Motor neuron (in vitro differentiated cells): ENCODE measurements around the gene LEPR. TPM values are rescaled to one million over a fixed set of nuclear protein-coding genes. Genes with fewer than 3 reads are reported as not detected.
A peak's percentile ranks its signal among the peaks of the same experiment; 100 is the strongest.

Experiments
- ATAC-seq, 8 experiments: fragments of 200-7000 bp; cut with Tn5 transposase; replicated peaks in 6 of 8; 2 replicates each; pipeline ENCODE4 v1.8.0; 2021; ENCODE audit warnings: mild to moderate bottlenecking in 8 of 8, moderate library complexity in 8 of 8
- H3K27ac ChIP-seq, 2 donors: fragments of 250-450 bp; sonication (Bioruptor Pico); 2 replicates each; pipeline ENCODE4 v1.9.0; 2021; ENCODE audit warnings: antibody characterized with exemption in 2 of 2, mild to moderate bottlenecking in 2 of 2, moderate library complexity in 1 of 2
- H3K4me1 ChIP-seq, 2 donors: fragments of 250-450 bp; sonication (Bioruptor Pico); replicated peaks in 1 of 2; 2 replicates each; pipeline ENCODE4 v1.6.1; 2021; ENCODE audit warnings: antibody characterized with exemption in 2 of 2, mild to moderate bottlenecking in 2 of 2, moderate library complexity in 1 of 2
- H3K4me3 ChIP-seq, 5 donors: fragments of 250-450 bp; sonication (Bioruptor Pico); 2 replicates each; pipeline ENCODE4 v1.9.0; 2021; ENCODE audit warnings: antibody characterized with exemption in 5 of 5, mild to moderate bottlenecking in 5 of 5, moderate library complexity in 4 of 5
- WGBS, 10 experiments: fragments of 450-650 bp; shearing (Covaris generic); methylation state at CpG; one replicate each; pipeline ENCODE4 v1.0.0; 2022; 5-methylcytosine and 5-hydroxymethylcytosine counted together
- in situ Hi-C, 9 experiments: fragments of 400-800 bp; cut with MboI; loops; one replicate each; pipeline ENCODE4 v1.15.0; 2021; ENCODE audit warnings: low sequenced_read_pairs in 9 of 9, low pct_unique_long_range_greater_than_20kb in 2 of 9; ENCODE audit not compliant: unreplicated experiment in 9 of 9
- total RNA-seq, 8 experiments: library from RNA; unstranded; fragments of 300-600 nt; gene quantifications; 2 replicates each; pipeline versions ENCODE4 v1.2.3 to v1.2.4, GENCODE V29; 2022

LEPR gene
- total RNA-seq, 8 experiments from 2014 or later, result 1.7 to 12.3 (median 5.0) TPM

DNA sequence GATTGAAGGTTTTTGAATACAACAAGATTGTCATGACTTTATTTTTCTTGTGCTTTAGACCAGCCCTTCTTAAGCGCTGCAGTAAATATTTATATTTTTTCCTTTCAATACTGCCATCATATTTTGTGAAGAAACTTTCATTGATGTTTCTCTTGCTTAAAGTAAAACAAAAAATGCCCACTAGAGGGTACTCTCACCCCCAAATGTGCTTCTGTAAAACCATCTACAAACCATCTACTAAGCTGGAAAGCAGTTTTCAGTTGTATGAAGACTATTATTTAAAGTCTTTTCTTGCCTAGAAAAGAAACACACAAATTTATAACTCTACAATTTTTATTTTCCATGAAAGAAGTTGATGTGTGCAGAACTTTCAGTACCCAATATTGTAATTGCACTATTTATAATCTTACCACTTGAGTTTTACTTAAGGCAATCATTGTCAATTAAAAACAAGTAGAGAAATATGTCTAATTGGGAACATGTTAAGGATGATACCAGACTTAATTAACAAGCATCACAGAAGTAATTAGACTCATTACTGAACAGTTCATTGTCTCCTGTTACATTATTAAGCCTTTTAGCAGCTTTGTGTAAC lies 10.7 kb downstream of the LEPR start:
- no peak overlapping the region for H3K27ac ChIP-seq
- no peaks in the 10 kb centered on the region for H3K4me1 ChIP-seq
- H3K4me3 ChIP-seq, result no peak overlapping the region
- in situ Hi-C loops, result loop anchor here in 5 of 9 experiments (10.0 to 25.0 kb wide), 4 partner anchors 231 to 506 kb away; no protein-coding TSS in a partner anchor
- ATAC-seq, result peak in 2 of 8 experiments; percentile 28 to 45
- WGBS, 10 experiments, result 0 to 33% (median 6%) methylated on average over 1 of the region's 1 CpG

DNA sequence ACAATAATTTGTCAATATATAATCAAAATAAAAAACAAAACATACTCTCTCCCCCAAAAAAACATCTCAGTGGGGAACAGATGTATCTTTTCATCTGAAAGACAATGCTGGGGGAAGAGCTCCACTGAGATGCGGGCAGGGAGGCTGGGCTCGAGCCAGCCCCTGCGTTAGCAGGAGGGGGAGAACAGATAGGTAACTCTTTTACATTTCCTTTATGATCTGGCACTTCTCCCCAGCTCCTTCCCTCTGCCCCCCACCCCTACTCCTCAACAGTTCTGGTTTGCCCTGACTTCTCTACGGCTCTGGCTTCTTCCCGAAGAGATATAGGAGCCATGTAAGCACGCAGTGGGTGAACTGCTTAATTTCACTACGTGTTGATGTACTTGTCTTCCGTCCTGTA lies 12.4 kb downstream of the LEPR start:
- H3K27ac ChIP-seq, result no peak overlapping the region
- in situ Hi-C loops, result loop anchor here in 5 of 9 experiments (10.0 to 25.0 kb wide), 4 partner anchors 229 to 504 kb away; no protein-coding TSS in a partner anchor
- WGBS, 10 experiments, result 42 to 100% (median 53%) methylated on average over 1 to 8 of the region's 8 CpGs; no CpG with 5 or more reads in 1 of the 10 experiments

DNA sequence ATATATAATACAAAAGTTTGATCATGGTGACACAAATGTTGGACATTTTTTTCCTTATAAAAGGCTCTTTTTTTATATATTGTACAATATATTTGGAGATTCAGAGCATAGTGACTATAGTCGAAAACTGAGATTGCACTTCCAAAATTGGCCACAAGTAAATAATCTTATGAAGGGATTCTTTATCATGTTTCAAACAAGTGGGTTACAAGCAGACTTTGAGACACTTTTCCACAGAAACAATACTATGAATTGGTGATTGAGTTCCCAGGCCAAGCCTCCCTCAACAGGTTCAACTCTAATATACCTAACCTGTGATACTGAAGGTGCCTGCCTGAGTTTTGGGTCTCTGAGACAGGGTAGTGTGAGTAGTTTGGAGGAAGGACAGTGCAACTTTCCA lies 13.8 kb downstream of the LEPR start:
- H3K4me3 ChIP-seq, result no peak overlapping the region
- 86 to 100% (median 100%) methylated on average over 1 of the region's 1 CpG; no CpG with 5 or more reads in 2 of the 10 experiments for WGBS, 10 experiments
- H3K27ac ChIP-seq, result no peak overlapping the region
- no peaks in the 10 kb centered on the region for H3K4me1 ChIP-seq
- in situ Hi-C loops, result loop anchor here in 5 of 9 experiments (10.0 to 25.0 kb wide), 4 partner anchors 228 to 503 kb away; no protein-coding TSS in a partner anchor
- ATAC-seq, result no peak

More for the DNA sequence above, 12.4 kb downstream of the LEPR start:
- Histone ChIP-seq H3K4me1 (no peaks in the 10 kb centered on the region), H3K4me3 (no peak overlapping the region)
- no peak for ATAC-seq

DNA sequence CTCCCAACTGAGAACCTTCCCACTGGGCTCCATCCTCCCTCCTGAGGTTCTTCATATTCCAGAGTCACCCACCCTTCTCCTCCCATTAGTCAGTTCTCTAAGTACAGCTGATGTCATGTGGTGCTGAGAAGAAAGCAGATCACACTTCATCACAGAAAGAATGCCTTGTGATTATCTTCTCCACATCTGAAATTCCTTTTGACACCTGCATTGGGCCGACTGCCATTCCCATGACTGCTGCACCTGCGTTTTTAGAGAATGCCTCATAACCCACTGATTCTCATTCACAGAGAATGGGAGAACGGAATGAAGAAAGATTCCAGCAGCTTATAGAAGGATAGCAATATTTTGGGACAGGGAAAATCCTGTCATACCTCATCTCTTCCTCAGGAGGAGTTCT lies 14.3 kb downstream of the LEPR start:
- H3K4me1 ChIP-seq, result no peaks in the 10 kb centered on the region
- 63 to 100% (median 88%) methylated on average over 1 to 3 of the region's 3 CpGs; no CpG with 5 or more reads in 2 of the 10 experiments for WGBS, 10 experiments
- in situ Hi-C loops, result loop anchor here in 5 of 9 experiments (10.0 to 25.0 kb wide), 4 partner anchors 228 to 503 kb away; no protein-coding TSS in a partner anchor
- no peak overlapping the region for H3K27ac ChIP-seq
- ATAC-seq, result no peak
- H3K4me3 ChIP-seq, result no peak overlapping the region

DNA sequence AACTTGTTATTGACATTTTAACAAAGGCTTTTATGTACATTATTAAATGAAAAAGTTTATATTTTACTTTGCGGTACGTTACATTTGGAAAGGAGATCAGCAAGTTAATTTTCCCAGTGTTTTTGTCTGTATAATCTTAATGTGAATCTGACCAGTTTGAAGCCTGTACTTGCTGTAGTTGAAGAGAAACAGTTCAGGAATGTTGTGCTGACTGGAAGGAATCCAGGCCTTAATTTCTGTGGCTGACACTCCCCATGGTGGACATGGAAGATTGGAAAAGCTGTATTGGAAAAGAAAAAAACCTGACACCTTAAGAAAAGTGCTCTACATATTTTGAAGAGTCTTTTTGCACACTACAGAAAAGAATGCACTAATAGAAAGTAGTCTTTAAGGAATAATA lies 15.5 kb downstream of the LEPR start:
- in situ Hi-C loops, result loop anchor here in 5 of 9 experiments (10.0 to 25.0 kb wide), 4 partner anchors 226 to 501 kb away; no protein-coding TSS in a partner anchor
- H3K4me1 ChIP-seq, result peaks cover 0 to 6% of the 10 kb centered on the region in 2 donors
- WGBS, 10 experiments, result 80 to 100% (median 98%) methylated on average over 1 to 2 of the region's 2 CpGs; no CpG with 5 or more reads in 2 of the 10 experiments
- peak in 1 of 8 experiments; percentile 25 for ATAC-seq
- H3K27ac ChIP-seq, result no peak overlapping the region
- no peak overlapping the region for H3K4me3 ChIP-seq

DNA sequence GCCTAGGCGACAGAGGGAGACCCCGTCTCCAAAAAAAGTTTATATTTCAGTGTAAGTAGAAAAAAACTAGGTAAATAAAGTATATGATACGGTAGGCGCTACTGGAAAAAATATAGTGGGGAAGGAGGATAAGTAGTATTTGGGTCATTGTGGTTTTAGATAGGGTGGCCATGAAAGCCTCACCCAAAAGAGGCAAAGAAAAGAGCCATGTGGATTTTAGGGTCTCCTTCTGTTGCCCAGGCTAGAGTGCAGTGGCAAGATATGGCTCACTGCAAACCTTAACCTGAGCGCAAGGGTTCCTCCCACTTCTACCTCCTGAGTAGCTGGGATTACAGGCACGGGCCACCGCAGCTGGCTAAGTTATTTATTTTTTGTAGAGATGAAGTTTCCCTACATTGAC lies 17.1 kb downstream of the LEPR start:
- no peak for ATAC-seq
- in situ Hi-C loops, result loop anchor here in 5 of 9 experiments (10.0 to 25.0 kb wide), 4 partner anchors 225 to 500 kb away; no protein-coding TSS in a partner anchor
- Histone ChIP-seq H3K4me1 (peaks cover 0 to 10% of the 10 kb centered on the region in 2 donors), H3K27ac (no peak overlapping the region), H3K4me3 (no peak overlapping the region)
- 70 to 100% (median 97%) methylated on average over 2 to 7 of the region's 7 CpGs for WGBS, 10 experiments

DNA sequence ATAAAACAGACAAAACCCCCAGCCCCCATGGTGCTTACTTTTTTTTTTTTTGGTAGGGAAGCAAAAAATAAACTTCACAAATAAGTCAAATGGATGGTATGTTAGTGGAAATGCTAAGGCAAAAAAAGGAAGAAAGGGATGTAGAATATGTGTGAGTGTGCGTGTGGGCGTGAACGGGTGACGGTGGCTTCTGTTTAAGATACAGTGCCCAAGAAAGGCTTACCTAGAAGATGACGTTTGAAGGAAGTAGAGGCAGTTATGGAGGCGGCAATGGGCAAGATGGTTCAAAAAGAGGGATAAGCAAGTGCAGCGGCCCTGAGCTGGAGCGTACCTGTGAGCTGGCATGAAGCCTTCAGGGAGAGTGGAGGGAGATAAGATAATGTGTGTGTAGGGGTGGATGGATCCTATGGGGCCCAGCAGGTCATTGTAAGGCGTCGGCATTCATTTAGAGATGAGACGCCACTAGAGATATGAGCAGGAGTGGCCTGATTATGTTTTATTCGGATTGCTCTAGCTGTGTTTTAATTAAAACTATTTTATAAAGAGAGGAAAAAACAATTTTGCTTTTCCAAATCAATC lies 19.9 kb downstream of the LEPR start:
- in situ Hi-C loops, result loop anchor here in 4 of 9 experiments (25.0 kb wide), 3 partner anchors 222 to 497 kb away; no protein-coding TSS in a partner anchor
- Histone ChIP-seq H3K4me1 (peaks cover 0 to 10% of the 10 kb centered on the region in 2 donors), H3K27ac (peak overlapping the region in 1 of 2 donors; percentile 42), H3K4me3 (no peak overlapping the region)
- ATAC-seq, result peak in 5 of 8 experiments; percentile 24 to 82 (median 68)
- WGBS, 10 experiments, result 78 to 100% (median 91%) methylated on average over 2 to 12 of the region's 12 CpGs

DNA sequence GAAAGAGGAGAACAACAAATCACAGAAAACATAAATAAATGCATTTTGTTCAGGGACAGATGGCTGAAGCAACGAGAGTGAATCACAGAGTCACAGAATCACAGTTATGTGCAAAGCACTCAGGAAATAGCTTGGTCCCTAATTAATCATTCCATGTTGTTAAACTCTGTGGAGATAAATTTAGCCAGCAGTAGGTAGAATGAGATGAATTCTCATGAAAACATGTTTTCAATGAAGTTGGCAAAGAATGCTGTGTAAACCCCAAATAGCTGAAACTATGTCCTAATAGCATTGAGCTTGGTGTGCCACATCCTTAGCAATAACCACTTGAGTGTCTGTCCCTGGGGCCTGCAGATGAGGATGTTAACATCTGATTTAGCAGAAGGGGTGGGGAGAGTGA lies 20.4 kb downstream of the LEPR start:
- 0 to 55% (median 33%) methylated on average over 1 of the region's 1 CpG; no CpG with 5 or more reads in 3 of the 10 experiments for WGBS, 10 experiments
- peak in 5 of 8 experiments; percentile 43 to 84 (median 75) for ATAC-seq
- Histone ChIP-seq H3K4me1 (peaks cover 0 to 10% of the 10 kb centered on the region in 2 donors), H3K27ac (no peak overlapping the region), H3K4me3 (no peak overlapping the region)
- in situ Hi-C loops, result loop anchor here in 4 of 9 experiments (25.0 kb wide), 3 partner anchors 221 to 496 kb away; no protein-coding TSS in a partner anchor

DNA sequence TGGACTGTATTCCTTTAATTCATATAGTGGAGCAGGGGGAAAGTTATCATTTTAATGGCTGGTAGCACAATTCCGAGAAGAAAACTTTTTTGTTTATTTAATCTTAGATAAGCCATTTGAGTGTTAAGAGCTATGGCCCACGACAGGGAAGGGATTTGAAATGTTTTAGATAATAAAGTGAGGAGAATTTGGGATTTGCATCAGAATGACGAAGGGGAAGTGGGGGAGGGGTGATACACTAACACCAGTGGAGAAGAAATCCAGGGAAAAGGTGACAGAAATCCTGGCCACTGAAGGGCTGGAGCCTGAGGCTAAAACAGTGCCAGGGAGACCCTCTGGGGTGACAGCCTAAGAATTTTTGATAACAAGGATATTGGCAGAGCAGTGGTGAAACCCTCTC lies 21.0 kb downstream of the LEPR start:
- in situ Hi-C loops, result loop anchor here in 4 of 9 experiments (25.0 kb wide), 3 partner anchors 221 to 496 kb away; no protein-coding TSS in a partner anchor
- Histone ChIP-seq H3K27ac (no peak overlapping the region), H3K4me3 (no peak overlapping the region), H3K4me1 (peaks cover 0 to 10% of the 10 kb centered on the region in 2 donors)
- no peak for ATAC-seq
- WGBS, 10 experiments, result 45 to 94% (median 69%) methylated on average over 1 to 3 of the region's 3 CpGs

DNA sequence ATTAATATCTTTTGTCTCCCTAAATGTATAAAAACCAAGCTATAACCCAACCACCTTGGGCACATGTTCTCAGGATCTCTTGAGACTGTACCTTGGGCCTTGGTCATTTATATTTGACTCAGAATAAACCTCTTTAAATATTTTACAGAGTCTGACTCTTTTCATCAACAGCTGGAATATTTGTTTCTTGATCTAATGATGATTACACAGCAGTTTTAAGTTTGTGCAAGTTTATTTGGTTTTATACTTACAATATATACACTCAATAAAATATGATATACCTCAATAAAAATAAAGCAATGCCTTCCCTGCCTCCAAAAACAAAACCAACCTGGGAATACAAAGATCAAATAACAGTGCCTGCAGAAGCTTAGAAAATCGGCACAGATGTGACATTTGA lies 22.0 kb downstream of the LEPR start:
- peaks cover 0 to 10% of the 10 kb centered on the region in 2 donors for H3K4me1 ChIP-seq
- no peak for ATAC-seq
- in situ Hi-C loops, result loop anchor here in 4 of 9 experiments (25.0 kb wide), 3 partner anchors 220 to 495 kb away; no protein-coding TSS in a partner anchor
- no peak overlapping the region for H3K4me3 ChIP-seq
- WGBS, 10 experiments, result 33 to 100% (median 80%) methylated on average over 1 of the region's 1 CpG; no CpG with 5 or more reads in 3 of the 10 experiments
- H3K27ac ChIP-seq, result no peak overlapping the region

DNA sequence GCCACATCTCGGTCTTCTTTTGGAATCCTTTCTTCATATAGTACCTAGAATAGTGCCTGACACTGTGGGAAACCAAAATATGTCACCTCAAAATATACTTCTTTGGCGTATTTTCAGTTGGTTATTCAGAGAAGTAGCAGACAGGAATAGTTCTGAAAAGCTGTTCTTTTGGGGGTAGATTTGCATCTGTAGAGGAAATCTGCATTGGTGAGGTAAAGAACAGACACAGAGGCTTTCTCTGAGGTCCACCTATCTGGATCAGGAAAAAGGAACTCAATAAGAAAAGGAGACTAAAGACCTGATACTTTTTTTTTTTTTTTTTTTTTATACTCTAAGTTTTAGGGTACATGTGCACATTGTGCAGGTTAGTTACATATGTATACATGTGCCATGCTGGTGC lies 23.2 kb downstream of the LEPR start:
- Histone ChIP-seq H3K4me1 (peaks cover 0 to 10% of the 10 kb centered on the region in 2 donors), H3K27ac (no peak overlapping the region), H3K4me3 (no peak overlapping the region)
- in situ Hi-C loops, result loop anchor here in 4 of 9 experiments (25.0 kb wide), 3 partner anchors 219 to 494 kb away; no protein-coding TSS in a partner anchor
- WGBS, 10 experiments, result 33 to 100% (median 87%) methylated on average over 1 to 2 of the region's 2 CpGs
- ATAC-seq, result no peak

DNA sequence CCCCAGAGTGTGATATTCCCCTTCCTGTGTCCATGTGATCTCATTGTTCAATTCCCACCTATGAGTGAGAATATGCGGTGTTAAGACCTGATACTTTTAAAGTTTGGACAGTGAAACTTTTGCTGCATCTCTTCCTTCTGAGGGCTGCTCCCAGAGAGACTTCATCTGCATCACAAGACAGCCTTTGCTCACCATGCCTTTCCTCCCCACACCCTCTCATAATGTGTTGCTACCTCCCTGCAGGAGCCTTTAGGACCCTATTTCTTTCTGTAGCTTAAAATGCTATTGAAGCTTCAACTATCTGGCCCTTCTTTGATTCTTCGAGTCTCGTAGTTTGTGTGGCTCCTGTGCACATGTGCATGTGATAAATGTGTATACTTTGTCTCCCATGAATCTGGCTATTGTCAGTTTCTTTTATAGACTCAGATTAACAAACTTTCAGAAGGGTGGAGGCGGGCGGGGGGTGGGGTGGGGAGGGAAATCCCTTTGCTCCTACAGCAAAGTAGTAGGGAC lies 23.7 kb downstream of the LEPR start:
- in situ Hi-C loops, result loop anchor here in 4 of 9 experiments (25.0 kb wide), 3 partner anchors 218 to 493 kb away; no protein-coding TSS in a partner anchor
- H3K4me1 ChIP-seq, result peaks cover 0 to 10% of the 10 kb centered on the region in 2 donors
- peak in 1 of 8 experiments; percentile 31 for ATAC-seq
- H3K4me3 ChIP-seq, result no peak overlapping the region
- WGBS, 10 experiments, result 30 to 95% (median 39%) methylated on average over 2 to 3 of the region's 5 CpGs; no CpG with 5 or more reads in 6 of the 10 experiments
- H3K27ac ChIP-seq, result no peak overlapping the region
